Spinal cord (tissue), 10 donors: Measurements from ENCODE around the gene RTKN2. TPM values are rescaled to one million over a fixed set of nuclear protein-coding genes. Genes with fewer than 3 reads are reported as not detected.

Experiments used
- DNase-seq, 6 donors: peaks; one replicate each; pipeline versions ENCODE4 v3.0.0 to v3.0.0-alpha.2; 2013 to 2015; ENCODE audit warnings: low spot score in 6 of 6, low read depth in 4 of 6
- H3K27ac ChIP-seq: one replicate; pipeline ENCODE4 v1.5.1; 2013; ENCODE audit warnings: low read depth, low read length, control low read depth
- H3K27me3 ChIP-seq: one replicate; pipeline ENCODE4 v1.6.1; 2013; ENCODE audit warnings: low read length; ENCODE audit not compliant: control insufficient read depth, insufficient read depth
- H3K36me3 ChIP-seq: one replicate; pipeline ENCODE4 v1.6.1; 2013; ENCODE audit warnings: low read length; ENCODE audit not compliant: control insufficient read depth, insufficient read depth
- H3K4me1 ChIP-seq: one replicate; pipeline ENCODE4 v1.6.1; 2013; ENCODE audit warnings: low read length; ENCODE audit not compliant: control insufficient read depth, insufficient read depth
- H3K4me3 ChIP-seq: one replicate; pipeline ENCODE4 v1.5.1; 2013; ENCODE audit warnings: low read depth, low read length, control low read depth
- H3K9me3 ChIP-seq: one replicate; pipeline ENCODE4 v1.6.1; 2013; ENCODE audit warnings: low read length; ENCODE audit not compliant: control insufficient read depth, insufficient read depth
- WGBS: methylation state at CpG from one replicate; pipeline ENCODE4 v1.1.5; 2013; ENCODE audit warnings: missing lambda C conversion rate; ENCODE audit not compliant: insufficient coverage; 5-methylcytosine and 5-hydroxymethylcytosine counted together
- polyA plus RNA-seq, 2 donors: library from polyadenylated mRNA; unstranded; fragments of 120-200 nt; gene quantifications; one replicate each; pipeline ENCODE4 v1.2.1, GENCODE V29; 2013; ENCODE audit not compliant: insufficient read length in 2 of 2
- total RNA-seq, 2 donors: library from RNA; depleted of rRNA in 1 of 2; stranded (reverse); fragments of 120-200 nt in 1 of 2; fragments of >200 nt in 1 of 2; gene quantifications; one replicate each; pipeline versions ENCODE4 v1.2.3 to v1.2.4, GENCODE V29; 2013 to 2014
- donor health status: healthy.

Gene RTKN2
- total and polyA plus RNA-seq, 4 donors = 9.0 to 13.0 (median 10.6) TPM

GRCh38 chr10:62234077-62234605 lies 34.5 kb downstream of the RTKN2 start:
- WGBS = 100% methylated on average over 1 of the region's 2 CpGs
- no peak overlapping the region for H3K4me3 ChIP-seq
- H3K27me3 ChIP-seq = no peaks in the 10 kb centered on the region
- DNase-seq = no peak
- no peak overlapping the region for H3K27ac ChIP-seq
- no peaks in the 10 kb centered on the region for H3K4me1 ChIP-seq
- no peaks in the 10 kb centered on the region for H3K9me3 ChIP-seq
- H3K36me3 ChIP-seq = no peaks in the 10 kb centered on the region

- H3K27ac ChIP-seq = no peak overlapping the region
- no peak overlapping the region for H3K4me3 ChIP-seq
- no peaks in the 10 kb centered on the region for H3K9me3 ChIP-seq
- H3K4me1 ChIP-seq = no peaks in the 10 kb centered on the region
- WGBS = 100% methylated on average over 1 of the region's 5 CpGs
- no peaks in the 10 kb centered on the region for H3K27me3 ChIP-seq
- H3K36me3 ChIP-seq = no peaks in the 10 kb centered on the region
- DNase-seq = peak in 1 of 6 donors; percentile 20
These were observed 35.1 kb downstream of the RTKN2 start for GRCh38 chr10:62233356-62234076.

- Histone ChIP-seq H3K27me3 (no peaks in the 10 kb centered on the region), H3K4me1 (no peaks in the 10 kb centered on the region), H3K27ac (no peak overlapping the region), H3K36me3 (no peaks in the 10 kb centered on the region), H3K4me3 (no peak overlapping the region), H3K9me3 (no peaks in the 10 kb centered on the region)
- no peak for DNase-seq
- no CpG with 5 or more reads among the region's 4 CpGs for WGBS
These were observed 36.8 kb downstream of the RTKN2 start for GRCh38 chr10:62231805-62232204.

GRCh38 chr10:62231371-62231770 lies 37.3 kb downstream of the RTKN2 start:
- Histone ChIP-seq H3K27me3 (no peaks in the 10 kb centered on the region), H3K9me3 (no peaks in the 10 kb centered on the region), H3K36me3 (no peaks in the 10 kb centered on the region), H3K4me1 (no peaks in the 10 kb centered on the region), H3K27ac (no peak overlapping the region), H3K4me3 (no peak overlapping the region)
- peak in 1 of 6 donors; percentile 36 for DNase-seq
- WGBS = no CpG with 5 or more reads among the region's 1 CpG

GRCh38 chr10:62230344-62231121 lies 38.1 kb downstream of the RTKN2 start:
- no peaks in the 10 kb centered on the region for H3K36me3 ChIP-seq
- no peak for DNase-seq
- no peaks in the 10 kb centered on the region for H3K27me3 ChIP-seq
- no peak overlapping the region for H3K27ac ChIP-seq
- 100% methylated on average over 2 of the region's 4 CpGs for WGBS
- no peaks in the 10 kb centered on the region for H3K9me3 ChIP-seq
- no peaks in the 10 kb centered on the region for H3K4me1 ChIP-seq
- H3K4me3 ChIP-seq = no peak overlapping the region

- Histone ChIP-seq H3K36me3 (no peaks in the 10 kb centered on the region), H3K4me3 (no peak overlapping the region), H3K4me1 (no peaks in the 10 kb centered on the region), H3K9me3 (no peaks in the 10 kb centered on the region), H3K27me3 (no peaks in the 10 kb centered on the region), H3K27ac (no peak overlapping the region)
- WGBS = no CpG with 5 or more reads among the region's 3 CpGs
- DNase-seq = no peak
These were observed 43.3 kb downstream of the RTKN2 start for GRCh38 chr10:62225362-62225761.

GRCh38 chr10:62224606-62225005 lies 44.0 kb downstream of the RTKN2 start:
- H3K9me3 ChIP-seq = no peaks in the 10 kb centered on the region
- H3K36me3 ChIP-seq = no peaks in the 10 kb centered on the region
- H3K27me3 ChIP-seq = no peaks in the 10 kb centered on the region
- H3K4me1 ChIP-seq = no peaks in the 10 kb centered on the region
- H3K27ac ChIP-seq = no peak overlapping the region
- DNase-seq = no peak
- no peak overlapping the region for H3K4me3 ChIP-seq
- WGBS = 100% methylated on average over 1 of the region's 1 CpG

GRCh38 chr10:62217683-62218082 lies 51.0 kb downstream of the RTKN2 start:
- H3K9me3 ChIP-seq = no peaks in the 10 kb centered on the region
- no peaks in the 10 kb centered on the region for H3K4me1 ChIP-seq
- H3K27me3 ChIP-seq = no peaks in the 10 kb centered on the region
- peak in 1 of 6 donors; percentile 16 for DNase-seq
- H3K36me3 ChIP-seq = no peaks in the 10 kb centered on the region
- no peak overlapping the region for H3K4me3 ChIP-seq
- no peak overlapping the region for H3K27ac ChIP-seq
- 82% methylated on average over 2 of the region's 6 CpGs for WGBS

- Histone ChIP-seq H3K27ac (no peak overlapping the region), H3K27me3 (no peaks in the 10 kb centered on the region), H3K4me3 (no peak overlapping the region), H3K4me1 (no peaks in the 10 kb centered on the region), H3K9me3 (no peaks in the 10 kb centered on the region), H3K36me3 (no peaks in the 10 kb centered on the region)
- WGBS = no CpG with 5 or more reads among the region's 3 CpGs
- no peak for DNase-seq
These were observed 54.2 kb downstream of the RTKN2 start for GRCh38 chr10:62214364-62214874.
